Caki2 (cell line): ENCODE data around the gene SPINT3. TPM values are rescaled to one million over a fixed set of nuclear protein-coding genes. Genes with fewer than 3 reads are reported as not detected.
"Not testable (repeated sequence)": the region's sequence is repeated elsewhere in the genome, so short reads cannot be mapped to it uniquely, and the experiment has no call there.

Experiments
- DNase-seq: peaks from one replicate; pipeline ENCODE4 v3.0.0-alpha.2; 2015; ENCODE audit warnings: low read depth
- in situ Hi-C: cut with HindIII; loops from 2 replicates; pipeline ENCODE4 v1.10.0; 2016; ENCODE audit warnings: low sequenced_read_pairs, low pct_unique_long_range_greater_than_20kb, mixed read lengths
- total RNA-seq: library from RNA; depleted of rRNA; stranded (reverse); fragments of >200 nt; shearing (Covaris generic); gene quantifications from 2 replicates; pipeline ENCODE4 v1.2.3, GENCODE V29; 2014; ENCODE audit warnings: low replicate concordance

The SPINT3 gene
- total RNA-seq, 1 experiment from 2014 or later = not detected

DNA sequence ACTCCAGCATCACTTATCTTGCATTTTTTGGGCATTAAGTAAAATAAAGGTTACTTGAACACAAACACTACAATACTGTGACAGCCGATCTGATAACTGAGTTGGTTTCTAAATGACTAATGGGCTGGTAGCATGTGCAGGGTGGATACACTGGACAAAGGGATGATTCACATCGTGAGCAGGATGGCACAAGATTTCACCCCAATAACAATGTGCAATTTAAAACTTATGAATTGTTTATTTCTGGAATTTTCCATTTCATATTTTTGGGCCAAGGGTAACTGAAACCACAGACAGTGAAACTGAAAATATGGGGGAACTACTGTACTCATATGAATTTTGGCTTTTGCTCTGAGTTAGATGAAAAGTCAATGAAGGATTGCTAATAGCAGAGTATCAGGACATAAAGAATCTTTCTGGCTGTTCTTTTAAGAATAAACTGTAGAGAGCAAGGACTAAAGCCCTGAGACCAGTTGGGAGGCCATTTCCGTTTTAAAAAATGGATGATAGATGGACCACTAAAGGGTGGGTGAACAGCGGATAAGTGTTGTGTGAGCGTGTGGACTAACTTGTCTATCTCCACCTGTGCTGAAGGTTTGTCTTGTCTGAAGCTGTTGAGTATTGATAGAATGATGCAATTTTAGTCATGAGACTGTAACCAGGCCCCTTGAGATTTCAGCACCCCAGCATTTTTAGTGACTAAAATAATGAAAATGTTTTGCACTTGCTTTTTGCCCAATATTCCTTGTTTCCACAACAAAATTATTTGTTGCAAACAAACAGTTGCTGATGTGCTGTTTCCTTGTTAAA is 8.2 kb downstream of the SPINT3 start:
- in situ Hi-C loops = no loop called here

DNA sequence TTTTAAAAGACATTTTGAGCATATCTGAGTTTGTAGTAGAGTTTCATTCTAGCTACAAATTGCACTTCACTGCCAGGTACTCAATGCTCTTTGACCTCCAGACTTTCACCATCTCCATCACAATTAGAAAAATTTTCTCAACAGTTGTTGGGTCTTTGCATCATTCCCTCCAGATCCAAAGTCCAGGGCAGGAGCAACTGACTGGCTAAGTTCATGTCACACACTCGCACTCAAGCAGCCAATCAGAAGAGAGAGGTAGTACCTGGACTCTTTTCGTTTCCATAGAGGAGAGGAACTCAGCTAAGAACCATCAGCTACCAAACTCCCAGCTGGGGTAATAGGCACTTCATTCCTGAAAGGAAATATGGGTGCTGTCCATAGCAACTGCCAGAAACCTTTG is 9.0 kb downstream of the SPINT3 start:
- DNase-seq = no peak

More for the DNA sequence above, 8.2 kb downstream of the SPINT3 start:
- DNase-seq = no peak

DNA sequence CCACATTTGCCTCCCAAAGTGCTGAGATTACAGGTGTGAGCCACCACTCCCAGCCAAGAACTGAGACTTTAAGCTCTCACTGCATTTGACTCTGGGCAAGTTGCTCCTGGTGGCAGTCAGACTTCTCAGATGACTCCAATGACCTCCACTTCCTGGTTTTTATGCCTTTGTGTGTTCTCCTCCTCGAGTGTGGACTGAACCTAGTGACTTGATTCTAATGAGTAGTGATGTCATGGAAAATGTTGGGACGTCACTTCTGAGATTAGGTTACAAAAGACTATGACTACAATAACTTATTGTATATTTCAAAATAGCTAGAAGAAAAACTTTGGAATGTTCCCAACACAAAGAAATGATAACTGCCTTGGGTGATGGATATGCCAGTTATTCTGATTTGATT is 12.0 kb downstream of the SPINT3 start:
- DNase-seq = no peak
- in situ Hi-C loops = no loop called here

More for the DNA sequence above, 9.0 kb downstream of the SPINT3 start:
- in situ Hi-C loops = no loop called here

DNA sequence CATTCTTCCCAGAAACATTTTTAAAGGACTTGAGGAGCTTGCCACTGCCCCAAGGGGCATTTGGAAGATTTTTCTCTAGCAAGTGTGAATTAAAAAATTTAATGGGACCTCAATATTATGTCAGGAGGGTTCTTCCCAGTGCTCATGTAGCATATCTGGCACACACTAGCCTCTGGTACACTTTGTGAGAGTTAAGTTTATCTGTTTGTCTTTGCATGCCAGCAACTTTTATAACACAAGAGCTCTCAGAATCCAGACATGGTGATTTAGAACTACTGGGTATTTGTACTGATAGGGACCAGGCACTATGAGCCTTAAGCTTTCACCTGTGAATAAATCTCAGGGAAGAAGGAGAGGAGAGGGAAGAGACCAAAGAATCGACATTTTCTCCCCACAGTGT is 12.9 kb downstream of the SPINT3 start:
- DNase-seq = no peak
- in situ Hi-C loops = no loop called here

DNA sequence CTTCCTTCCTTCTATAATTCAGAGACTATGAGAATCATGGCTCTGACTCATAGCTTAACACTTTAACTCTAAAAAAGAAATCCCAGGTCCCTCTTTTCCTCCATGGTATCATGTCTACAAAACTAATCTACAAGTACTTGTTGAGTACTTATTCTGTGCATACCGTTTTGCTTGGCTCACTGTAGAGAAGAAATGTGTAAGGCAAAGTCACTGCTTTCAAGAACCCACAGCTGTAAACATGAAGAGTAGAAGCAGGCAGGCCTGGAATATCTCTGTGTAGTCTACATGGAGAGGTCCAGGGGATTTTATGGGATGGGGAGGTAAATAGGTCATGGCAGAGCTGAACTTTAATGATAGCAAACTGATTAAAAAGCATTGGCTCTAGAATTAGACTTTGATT is 13.8 kb downstream of the SPINT3 start:
- no peak for DNase-seq
- in situ Hi-C loops = no loop called here

DNA sequence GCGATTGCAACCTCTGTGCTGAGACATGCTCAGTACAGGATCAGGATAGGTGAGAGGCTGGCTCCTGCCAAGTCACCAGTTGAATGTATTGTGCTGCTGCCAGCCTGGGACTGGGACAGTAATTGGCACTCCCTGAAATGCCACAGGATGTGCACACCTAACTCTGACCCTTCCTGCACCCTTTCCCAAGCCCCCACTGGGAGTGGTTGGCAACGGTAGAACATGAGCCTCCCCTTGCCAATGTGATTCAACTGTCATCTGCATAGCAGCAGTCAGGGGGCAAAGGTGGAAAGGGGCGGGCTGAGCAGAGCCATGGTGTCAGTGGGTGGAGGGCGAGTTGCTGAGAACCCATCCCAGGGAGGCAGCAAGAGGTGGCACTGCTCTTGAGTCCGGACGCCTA is 15.4 kb downstream of the SPINT3 start:
- DNase-seq = no peak

DNA sequence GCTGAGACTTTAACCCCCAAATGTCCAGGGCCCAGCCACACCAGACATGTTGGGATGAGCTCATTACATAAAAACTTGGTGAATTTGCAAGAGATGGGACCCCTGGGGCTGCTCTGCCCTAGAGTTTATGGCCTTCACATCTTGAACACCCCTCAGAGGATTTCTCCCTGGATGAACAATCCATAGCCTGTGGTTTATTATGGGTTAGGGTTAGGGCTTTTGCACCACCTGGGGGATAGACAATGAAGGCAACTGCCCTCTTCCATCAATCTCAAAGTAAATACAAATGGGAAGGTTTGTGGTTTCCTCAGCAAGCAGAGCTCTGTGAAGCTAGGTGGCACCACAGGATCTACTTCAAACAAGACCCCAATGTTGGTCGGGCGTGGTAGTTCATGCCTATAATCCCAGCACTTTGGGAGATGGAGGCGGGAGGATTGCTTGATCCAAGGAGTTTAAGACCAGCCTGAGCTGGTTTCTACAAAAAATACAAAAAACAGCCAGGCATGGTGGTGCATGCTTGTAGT is 17.4 kb downstream of the SPINT3 start:
- in situ Hi-C loops = no loop called here
- DNase-seq = no peak

More for the DNA sequence above, 15.4 kb downstream of the SPINT3 start:
- in situ Hi-C loops = no loop called here

DNA sequence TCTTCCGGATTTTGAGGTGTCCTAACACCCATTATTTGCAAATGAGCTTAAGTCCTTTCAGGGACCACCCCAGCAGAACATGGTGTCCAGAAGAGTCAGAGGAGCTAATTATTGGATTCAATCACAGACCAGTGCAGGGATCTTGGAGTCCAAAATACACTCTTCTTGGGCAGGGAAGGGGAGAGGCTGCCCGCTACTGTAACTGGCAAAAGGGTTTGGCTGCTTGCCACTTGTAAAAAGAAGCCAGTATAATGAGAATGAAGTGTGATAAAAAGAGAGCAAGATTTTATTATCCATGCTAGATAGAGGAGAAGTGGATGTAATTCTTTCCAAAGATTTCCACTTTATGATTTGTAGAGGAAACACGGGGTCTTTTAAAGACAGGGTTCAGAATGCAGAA is 19.3 kb downstream of the SPINT3 start:
- in situ Hi-C loops = no loop called here
- no peak for DNase-seq

DNA sequence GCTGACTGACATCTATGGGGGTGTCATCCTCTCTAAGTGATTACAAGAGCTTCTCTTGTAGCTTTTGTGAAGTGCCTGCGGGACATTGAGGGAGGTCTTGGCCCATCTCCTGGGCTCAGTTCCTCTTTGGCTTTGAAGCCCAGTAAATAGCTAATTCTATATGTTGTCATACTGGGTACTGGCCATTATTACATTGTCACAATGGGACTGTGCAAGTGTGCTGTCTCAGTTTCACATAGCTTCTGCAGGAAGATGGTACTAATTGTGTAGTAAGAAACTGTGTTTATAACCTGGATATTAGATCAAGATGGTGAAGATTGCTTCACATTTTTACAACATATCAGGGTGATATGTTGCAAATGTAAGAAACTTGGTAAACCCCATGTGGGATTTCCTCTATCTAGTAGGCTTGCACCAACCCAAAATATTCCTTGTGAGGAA is 19.9 kb downstream of the SPINT3 start:
- DNase-seq = no peak
- in situ Hi-C loops = no loop called here

DNA sequence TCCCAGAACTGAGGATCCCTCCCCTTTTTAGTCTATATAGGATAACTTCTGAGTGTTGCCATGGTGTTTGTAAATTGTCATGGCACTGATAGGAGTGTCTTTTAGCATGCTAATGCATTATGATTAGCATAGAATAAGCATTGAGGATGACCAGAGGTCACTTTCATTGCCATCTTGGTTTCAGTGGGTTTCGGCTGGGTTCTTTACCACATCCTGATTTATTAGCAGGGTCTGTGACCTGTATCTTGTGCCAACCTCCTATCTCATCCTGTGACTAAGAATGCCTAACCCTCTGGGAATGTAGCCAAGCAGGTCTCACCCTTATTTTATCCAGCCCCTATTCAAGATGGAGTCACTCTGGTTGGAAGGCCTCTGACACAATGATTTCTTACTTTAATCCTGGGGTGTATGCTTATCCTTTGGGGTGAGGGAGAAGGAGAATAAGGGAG is 26.3 kb downstream of the SPINT3 start:
- in situ Hi-C loops = no loop called here
- peak; percentile 33 for DNase-seq

DNA sequence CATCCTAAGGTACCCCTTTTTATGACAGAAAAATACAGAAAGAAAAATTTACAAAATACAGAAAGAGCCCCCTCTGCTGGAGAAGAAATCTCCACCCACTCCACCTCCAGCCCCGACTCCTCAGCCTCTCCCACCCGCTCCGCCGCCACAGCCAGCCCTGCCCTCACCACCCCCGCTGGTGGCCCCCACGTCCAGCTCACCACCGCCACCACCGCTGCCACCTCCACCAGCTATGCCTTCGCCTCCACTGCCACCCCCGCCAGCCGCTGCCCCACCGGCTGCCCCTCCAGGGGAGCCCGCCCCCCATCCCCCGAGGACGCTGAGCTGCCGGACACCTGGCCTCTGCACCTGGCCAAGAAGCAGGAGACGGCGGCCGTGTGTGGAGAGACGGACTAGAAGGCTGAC is 28.2 kb downstream of the SPINT3 start:
- in situ Hi-C loops = no loop called here
- DNase-seq = no peak

DNA sequence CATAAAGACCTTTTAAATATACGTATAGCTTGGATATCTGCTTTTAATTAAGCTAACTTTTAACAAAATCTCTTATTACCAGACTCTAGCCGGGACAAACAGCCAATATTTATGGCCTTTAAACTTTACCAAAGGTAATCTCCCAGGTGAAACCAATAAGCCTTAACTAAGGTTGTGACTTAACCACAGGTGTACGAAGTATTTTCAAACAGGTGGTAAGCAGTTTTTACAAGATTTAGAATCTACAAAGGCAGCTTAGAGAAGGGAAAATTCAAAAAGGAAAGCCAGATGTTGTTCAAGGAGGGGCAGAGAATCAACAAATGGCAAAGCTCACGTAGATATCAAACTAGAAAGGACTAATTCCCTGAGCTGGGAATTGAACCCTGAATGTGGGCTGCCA is 30.0 kb downstream of the SPINT3 start:
- in situ Hi-C loops = no loop called here
- DNase-seq = no peak

DNA sequence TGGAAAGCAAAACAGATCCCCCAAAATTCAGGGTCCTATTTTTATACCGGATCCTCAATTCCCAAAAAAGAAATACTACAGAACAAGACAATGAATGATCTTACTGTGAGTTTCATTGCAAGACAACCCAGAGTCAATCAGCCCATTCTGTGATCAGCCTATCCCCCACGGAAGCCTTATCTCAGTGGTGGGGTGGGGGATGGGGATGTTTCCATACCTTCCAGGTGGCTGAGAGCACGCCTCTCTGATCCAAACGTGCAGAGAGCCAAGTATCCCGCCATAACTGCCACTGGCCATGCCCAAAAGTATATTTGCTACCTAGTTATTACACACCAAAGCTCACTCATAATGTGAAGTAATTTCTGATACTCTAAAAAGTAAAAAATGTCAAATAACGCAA is 30.7 kb downstream of the SPINT3 start:
- DNase-seq = no peak
- in situ Hi-C loops = no loop called here

DNA sequence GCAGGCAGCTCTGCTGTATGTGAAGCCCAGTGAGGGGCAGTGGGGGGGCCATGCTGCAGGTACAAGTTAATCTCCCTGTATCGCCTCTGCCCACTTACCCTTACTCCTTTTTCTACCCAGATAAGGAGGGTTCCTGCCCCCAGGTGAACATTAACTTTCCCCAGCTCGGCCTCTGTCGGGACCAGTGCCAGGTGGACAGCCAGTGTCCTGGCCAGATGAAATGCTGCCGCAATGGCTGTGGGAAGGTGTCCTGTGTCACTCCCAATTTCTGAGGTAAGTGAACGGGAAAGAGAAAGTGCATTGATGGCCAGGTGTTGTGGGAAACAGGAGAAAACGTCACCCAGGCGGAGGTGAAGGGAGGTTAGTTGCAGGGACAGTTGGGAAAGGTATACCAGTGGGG is 35.6 kb downstream of the SPINT3 start:
- in situ Hi-C loops = no loop called here
- DNase-seq = no peak

DNA sequence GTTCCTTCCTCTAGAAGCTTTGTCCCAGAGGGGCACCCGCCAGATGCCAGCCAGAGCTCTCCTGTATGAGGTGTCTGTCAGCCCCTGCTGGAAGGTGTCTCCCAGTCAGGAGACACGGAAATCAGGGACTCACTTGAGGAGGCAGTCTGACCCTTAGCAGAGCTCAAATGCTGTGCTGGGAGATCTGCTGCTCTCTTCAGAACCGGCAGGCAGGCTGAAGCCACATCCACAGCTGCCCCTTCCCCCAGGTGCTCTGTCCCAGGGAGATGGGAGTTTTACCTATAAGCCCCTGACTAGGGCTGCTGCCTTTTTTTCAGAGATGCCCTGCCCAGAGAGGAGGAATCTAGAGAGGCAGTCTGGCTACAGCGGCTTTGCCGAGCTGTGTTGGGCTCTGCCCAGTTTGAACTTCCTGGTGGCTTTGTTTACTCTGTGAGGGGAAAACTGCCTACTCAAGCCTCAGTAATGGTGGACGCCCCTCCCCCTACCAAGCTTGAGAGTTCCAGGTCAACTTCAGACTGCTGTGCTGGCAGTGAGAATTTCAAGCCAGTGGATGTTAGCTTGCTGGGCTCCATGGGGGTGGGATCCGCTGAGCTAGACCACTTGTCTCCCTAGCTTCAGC is 37.8 kb downstream of the SPINT3 start:
- in situ Hi-C loops, DNase-seq: not testable (repeated sequence)

DNA sequence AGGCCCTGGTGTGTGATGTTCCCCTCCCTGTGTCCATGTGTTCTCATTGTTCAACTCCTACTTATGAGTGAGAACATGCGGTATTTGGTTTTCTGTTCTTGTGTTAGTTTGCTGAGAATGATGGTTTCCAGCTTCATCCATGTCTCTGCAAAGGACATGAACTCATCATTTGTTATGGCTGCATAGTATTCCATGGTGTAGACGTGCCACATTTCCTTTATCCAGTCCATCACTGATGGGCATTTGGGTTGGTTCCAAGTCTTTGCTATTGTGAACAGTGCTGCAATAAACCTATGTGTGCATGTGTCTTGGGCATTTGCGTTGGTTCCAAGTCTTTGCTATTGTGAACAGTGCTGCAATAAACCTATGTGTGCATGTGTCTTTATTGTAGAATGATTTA is 43.1 kb downstream of the SPINT3 start:
- DNase-seq, in situ Hi-C loops: not testable (repeated sequence)

DNA sequence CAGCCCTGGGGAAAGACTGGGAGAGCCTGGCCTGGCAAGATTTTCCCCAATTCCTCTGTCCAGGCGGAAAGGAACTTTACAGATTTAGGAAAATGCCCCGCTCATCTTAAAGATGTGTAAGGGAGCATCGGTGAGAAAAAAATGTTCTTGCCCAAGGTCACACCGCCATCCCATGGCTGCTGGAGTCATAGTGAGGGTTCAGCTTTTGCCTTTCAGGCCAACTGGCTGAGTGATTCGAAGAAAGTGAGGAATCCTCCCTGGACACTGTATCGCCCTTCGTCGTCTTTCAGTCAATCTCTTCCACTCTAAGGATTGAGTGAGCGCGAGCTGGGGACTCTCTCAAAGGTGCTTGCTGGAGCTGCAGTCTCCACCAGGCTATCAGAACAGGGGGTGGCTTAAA is 44.5 kb downstream of the SPINT3 start:
- in situ Hi-C loops = no loop called here
- DNase-seq = no peak

DNA sequence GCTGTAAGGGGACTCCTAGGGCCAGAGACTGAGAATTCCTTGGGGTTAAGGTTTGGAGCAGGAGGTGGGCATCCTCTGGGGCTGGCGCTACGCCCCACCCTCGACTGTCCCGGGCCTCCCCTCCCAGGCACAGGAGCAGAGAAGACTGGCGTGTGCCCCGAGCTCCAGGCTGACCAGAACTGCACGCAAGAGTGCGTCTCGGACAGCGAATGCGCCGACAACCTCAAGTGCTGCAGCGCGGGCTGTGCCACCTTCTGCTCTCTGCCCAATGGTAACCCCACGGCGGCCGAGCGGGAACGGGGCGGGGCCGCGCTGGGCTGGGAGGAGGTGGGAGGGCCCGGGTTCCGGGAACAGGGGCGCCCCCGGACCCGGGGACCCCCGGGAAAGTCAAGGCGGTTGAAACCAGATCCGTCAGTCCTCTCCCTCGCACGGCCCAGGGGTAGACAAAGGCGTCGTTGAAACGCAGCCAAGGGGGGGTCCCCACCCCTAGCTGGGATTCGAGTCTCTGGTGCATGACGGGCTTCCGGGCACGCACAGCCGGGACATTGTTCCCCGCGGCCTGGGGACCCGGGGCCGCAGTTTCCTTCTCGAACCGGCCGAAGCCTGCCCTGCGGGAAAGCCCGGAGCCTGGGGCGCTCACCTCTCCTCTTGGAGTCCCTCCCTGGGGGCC is 45.0 kb downstream of the SPINT3 start:
- in situ Hi-C loops = no loop called here
- DNase-seq = peak; percentile 65
